ENCODE measurements around the gene ADRA1B. TPM values are rescaled to one million over a fixed set of nuclear protein-coding genes. Genes with fewer than 3 reads are reported as not detected.
"Not testable (repeated sequence)": the region's sequence is repeated elsewhere in the genome, so short reads cannot be mapped to it uniquely, and the experiment has no call there.

The ADRA1B gene
- total RNA-seq, 2 experiments from 2014 or later: not detected

GRCh38 chr5:159962214-159962613, 45.9 kb downstream of the ADRA1B start:
- CTCF ChIA-PET: interaction anchor here (0.7 kb wide), 1 partner anchor 288 kb away, joined by 3 read pairs; no protein-coding TSS in a partner anchor

GRCh38 chr5:159963935-159964334, 47.7 kb downstream of the ADRA1B start:
- ChIA-PET POLR2A (no interaction called here), CTCF (no interaction called here)

More at GRCh38 chr5:159962214-159962613, 45.9 kb downstream of the ADRA1B start:
- POLR2A ChIA-PET: interaction anchor here (0.7 kb wide), 1 partner anchor 23 kb away, joined by 5 read pairs; no protein-coding TSS in a partner anchor

- ChIA-PET CTCF (interaction anchor here (1.1 kb wide), 1 partner anchor 16 kb away, joined by 3 read pairs; no protein-coding TSS in a partner anchor), POLR2A (no interaction called here)
These were observed 49.0 kb downstream of the ADRA1B start for GRCh38 chr5:159965031-159965837.

- POLR2A ChIA-PET: not testable (repeated sequence)
- CTCF ChIA-PET: interaction anchor here (1.1 kb wide), 1 partner anchor 16 kb away, joined by 3 read pairs; no protein-coding TSS in a partner anchor
These were observed 49.5 kb downstream of the ADRA1B start for GRCh38 chr5:159965838-159966128.

- ChIA-PET POLR2A (no interaction called here), CTCF (no interaction called here)
These were observed 53.7 kb downstream of the ADRA1B start for GRCh38 chr5:159969966-159970365.

- ChIA-PET CTCF (interaction anchor here (0.9 kb wide), 1 partner anchor 17 kb away, joined by 3 read pairs; no protein-coding TSS in a partner anchor), POLR2A (interaction anchor here (0.6 to 0.7 kb wide), 2 partner anchors 50 to 562 kb away, joined by 3 to 9 read pairs; no protein-coding TSS in a partner anchor)
These were observed 54.8 kb downstream of the ADRA1B start for GRCh38 chr5:159971038-159971437.

- CTCF ChIA-PET: interaction anchor here (0.7 to 0.9 kb wide), 2 partner anchors 15 to 16 kb away, joined by 3 read pairs; no protein-coding TSS in a partner anchor
These were observed 55.2 kb downstream of the ADRA1B start for GRCh38 chr5:159971514-159971913.

GRCh38 chr5:159971931-159972461, 55.7 kb downstream of the ADRA1B start:
- CTCF ChIA-PET: interaction anchor here (0.7 to 0.9 kb wide), 3 partner anchors 14 to 456 kb away, joined by 3 read pairs; no protein-coding TSS in a partner anchor
- POLR2A ChIA-PET: interaction anchor here (0.6 to 0.7 kb wide), 2 partner anchors 49 to 563 kb away, joined by 3 to 9 read pairs; no protein-coding TSS in a partner anchor

More at GRCh38 chr5:159971514-159971913, 55.2 kb downstream of the ADRA1B start:
- POLR2A ChIA-PET: interaction anchor here (0.6 to 0.7 kb wide), 2 partner anchors 50 to 562 kb away, joined by 3 to 9 read pairs; no protein-coding TSS in a partner anchor

- POLR2A ChIA-PET: no interaction called here
These were observed 56.5 kb downstream of the ADRA1B start for GRCh38 chr5:159972538-159973362.

GRCh38 chr5:159975462-159976019, 59.3 kb downstream of the ADRA1B start:
- CTCF ChIA-PET: interaction anchor here (1.9 kb wide), 1 partner anchor 11 kb away, joined by 6 read pairs; no protein-coding TSS in a partner anchor

More at GRCh38 chr5:159972538-159973362, 56.5 kb downstream of the ADRA1B start:
- CTCF ChIA-PET: interaction anchor here (0.8 to 2.2 kb wide), 2 partner anchors 14 to 457 kb away, joined by 3 to 5 read pairs; no protein-coding TSS in a partner anchor

GRCh38 chr5:159976921-159977320, 60.6 kb downstream of the ADRA1B start:
- ChIA-PET POLR2A (no interaction called here), CTCF (interaction anchor here (0.6 to 1.9 kb wide), 2 partner anchors 10 to 33 kb away, joined by 3 to 6 read pairs; no protein-coding TSS in a partner anchor)

More at GRCh38 chr5:159975462-159976019, 59.3 kb downstream of the ADRA1B start:
- POLR2A ChIA-PET: interaction anchor here (0.6 kb wide), 1 partner anchor 504 kb away, joined by 6 read pairs; no protein-coding TSS in a partner anchor

GRCh38 chr5:159978358-159978757, 62.1 kb downstream of the ADRA1B start:
- ChIA-PET CTCF (interaction anchor here (1.3 kb wide), 1 partner anchor 9 kb away, joined by 3 read pairs; no protein-coding TSS in a partner anchor), POLR2A (no interaction called here)

GRCh38 chr5:159982421-159983173, 66.3 kb downstream of the ADRA1B start:
- CTCF ChIA-PET: no interaction called here
- POLR2A ChIA-PET: no interaction called here

- POLR2A ChIA-PET: interaction anchor here (0.6 kb wide), 1 partner anchor 796 kb away, joined by 4 read pairs; no protein-coding TSS in a partner anchor
These were observed 70.9 kb downstream of the ADRA1B start for GRCh38 chr5:159987031-159987674.

GRCh38 chr5:159990506-159990905, 74.2 kb downstream of the ADRA1B start:
- POLR2A ChIA-PET: no interaction called here
- CTCF ChIA-PET: no interaction called here

More at GRCh38 chr5:159987031-159987674, 70.9 kb downstream of the ADRA1B start:
- CTCF ChIA-PET: interaction anchor here (0.7 to 3.5 kb wide), 17 partner anchors 8 to 1292 kb away, joined by 3 to 11 read pairs (median 4); no protein-coding TSS in a partner anchor

GRCh38 chr5:159992566-159992965, 76.3 kb downstream of the ADRA1B start:
- ChIA-PET CTCF (interaction anchor here (1.3 kb wide), 1 partner anchor 12 kb away, joined by 3 read pairs; no protein-coding TSS in a partner anchor), POLR2A (no interaction called here)

GRCh38 chr5:159993194-159993593, 76.9 kb downstream of the ADRA1B start:
- ChIA-PET POLR2A (no interaction called here), CTCF (interaction anchor here (1.3 kb wide), 1 partner anchor 11 kb away, joined by 3 read pairs; no protein-coding TSS in a partner anchor)
